ENCODE measurements around the gene RNPC3. TPM values are rescaled to one million over a fixed set of nuclear protein-coding genes. Genes with fewer than 3 reads are reported as not detected.
"Not testable (repeated sequence)": the region's sequence is repeated elsewhere in the genome, so short reads cannot be mapped to it uniquely, and the experiment has no call there.

Gene RNPC3
- total and polyA plus RNA-seq, 2 experiments from 2014 or later = 13.4 to 38.2 TPM

GRCh38 chr1:103584537-103584936 lies 59.0 kb downstream of the RNPC3 start (continued):
- TF ChIP-seq ZNF462 (CRISPR knock-in tag; IDR thresholded peaks at IDR 0.05) (no peak), STAT1 (IDR thresholded peaks at IDR 0.05; ENCODE audit: unreplicated experiment) (no peak), JUNB (IDR thresholded peaks at IDR 0.05; ENCODE audit: unreplicated experiment) (no peak), ZNF114 (CRISPR knock-in tag; IDR thresholded peaks at IDR 0.05) (no peak), CREB1 (CRISPR knock-in tag; IDR thresholded peaks at IDR 0.05; ENCODE audit: low read depth) (no peak), ETS1 (IDR thresholded peaks at IDR 0.05) (no peak), NANOG (IDR thresholded peaks at IDR 0.05; ENCODE audit: borderline replicate concordance) (no peak), CTCF (conservative IDR thresholded peaks at IDR 0.05; ENCODE audit: low read depth in 2 of 2) (no peak)

GRCh38 chr1:103602740-103603139 lies 77.2 kb downstream of the RNPC3 start:
- H2AFZ ChIP-seq; H3K4me2 ChIP-seq; DNase-seq (ENCODE audit: low spot score); H3K79me2 ChIP-seq (replicated peaks; ENCODE audit: insufficient read depth); H3K27me3 ChIP-seq (ENCODE audit: insufficient read depth); H3K36me3 Mint-ChIP-seq (ENCODE audit: low read depth); ATAC-seq; H3K4me3 ChIP-seq; H3K27ac Mint-ChIP-seq; H3K9me2 ChIP-seq (ENCODE audit: insufficient read depth); H3K27ac ChIP-seq (ENCODE audit: low read depth); H3K9me3 Mint-ChIP-seq; H3K4me1 Mint-ChIP-seq; H3K4me3 Mint-ChIP-seq; H3K4me1 ChIP-seq (ENCODE audit: insufficient read depth); H3F3A ChIP-seq (replicated peaks; ENCODE audit: low read depth); H4K20me1 ChIP-seq (replicated peaks; ENCODE audit: insufficient read depth); H3K27me3 Mint-ChIP-seq (ENCODE audit: insufficient read depth, low read depth, poor library complexity); H3K36me3 ChIP-seq (ENCODE audit: insufficient read depth): not testable (repeated sequence)

Other genes starting within 250 kb of the RNPC3 start
- 1.3 and 1.5 TPM in 2 replicates for gene AMY2B, start 45.9 kb downstream of the RNPC3 start, total RNA-seq (2014; rRNA removed; shearing (Covaris generic))
- gene AMY2B, start 45.9 kb downstream of the RNPC3 start, polyA plus RNA-seq (2016; fragmentation: Nextera tagmentation; extraction: Ambion mirVana) = 0.64 and 2.5 TPM in 2 replicates
- gene AMY2A, start 91.7 kb downstream of the RNPC3 start, total RNA-seq (2014; rRNA removed; shearing (Covaris generic)) = not detected in 2 replicates
- not detected in 2 replicates for gene AMY2A, start 91.7 kb downstream of the RNPC3 start, polyA plus RNA-seq (2016; fragmentation: Nextera tagmentation; extraction: Ambion mirVana)
- not detected in 2 replicates for gene AMY1A, start 130.1 kb downstream of the RNPC3 start, total RNA-seq (2014; rRNA removed; shearing (Covaris generic))
- not detected in 2 replicates for gene AMY1A, start 130.1 kb downstream of the RNPC3 start, polyA plus RNA-seq (2016; fragmentation: Nextera tagmentation; extraction: Ambion mirVana)
- not detected in 2 replicates for gene AMY1B, start 170.5 kb downstream of the RNPC3 start, total RNA-seq (2014; rRNA removed; shearing (Covaris generic))
- not detected in 2 replicates for gene AMY1B, start 170.5 kb downstream of the RNPC3 start, polyA plus RNA-seq (2016; fragmentation: Nextera tagmentation; extraction: Ambion mirVana)
- gene AMY1C, start 224.2 kb downstream of the RNPC3 start, total RNA-seq (2014; rRNA removed; shearing (Covaris generic)) = not detected in 2 replicates
- not detected in 2 replicates for gene AMY1C, start 224.2 kb downstream of the RNPC3 start, polyA plus RNA-seq (2016; fragmentation: Nextera tagmentation; extraction: Ambion mirVana)